Upper lobe of right lung (tissue), 1 donor: ENCODE data around the gene TTC23L. TPM values are rescaled to one million over a fixed set of nuclear protein-coding genes. Genes with fewer than 3 reads are reported as not detected.

ENCODE experiments used
- ATAC-seq: fragments of 200-7000 bp; cut with Tn5 transposase; one replicate; pipeline ENCODE4 v1.9.1; 2020; ENCODE audit warnings: mild to moderate bottlenecking, moderate library complexity
- DNase-seq: peaks from one replicate; pipeline ENCODE4 v3.0.0-alpha.2; 2020
- H3K27ac ChIP-seq: fragments of 200-600 bp; one replicate; pipeline ENCODE4 v1.8.0; 2022
- H3K27me3 ChIP-seq: fragments of 200-600 bp; one replicate; pipeline ENCODE4 v1.8.0; 2022; ENCODE audit warnings: mild to moderate bottlenecking
- H3K36me3 ChIP-seq: fragments of 200-600 bp; one replicate; pipeline ENCODE4 v1.8.0; 2022
- H3K4me1 ChIP-seq: fragments of 200-600 bp; one replicate; pipeline ENCODE4 v1.8.0; 2022
- H3K4me3 ChIP-seq: fragments of 200-600 bp; one replicate; pipeline ENCODE4 v1.8.0; 2022; ENCODE audit warnings: mild to moderate bottlenecking
- H3K9me3 ChIP-seq: fragments of 200-600 bp; one replicate; pipeline ENCODE4 v1.8.0; 2022
- CTCF ChIP-seq: fragments of 200-600 bp; IDR thresholded peaks from one replicate; pipeline ENCODE4 v1.8.0; 2022; ENCODE audit warnings: antibody characterized with exemption
- intact Hi-C: fragments of 100-400 bp; cut with DNase I; formaldehyde crosslinking; loops from one replicate; pipeline ENCODE4 v1.11.0; 2022
- total RNA-seq: library from RNA; stranded (reverse); fragmentation: NEBNext Ultra II Directional; extraction: Animal tissue kit (Norgen Biotek cat#: 25700); gene quantifications from one replicate; pipeline ENCODE4 v1.2.1, GENCODE V29; 2021
- donor health status: DM: no; HTN: yes; CAD: no; lungs with severe emphysema.

The TTC23L gene
- total RNA-seq, 1 donor from 2014 or later: 0.20 TPM

- intact Hi-C loops: no loop called here
- H3K36me3 ChIP-seq: peaks cover 25% of the 10 kb centered on the region
- no peak for TF ChIP-seq CTCF
- DNase-seq: no peak
- H3K27me3 ChIP-seq: no peaks in the 10 kb centered on the region
- ATAC-seq: no peak
- H3K9me3 ChIP-seq: no peaks in the 10 kb centered on the region
- H3K4me1 ChIP-seq: peaks cover 20% of the 10 kb centered on the region
- H3K4me3 ChIP-seq: no peak overlapping the region
- no peak overlapping the region for H3K27ac ChIP-seq
Observed at GRCh38 chr5:34932947-34933346, 94.0 kb downstream of the TTC23L start.

- Histone ChIP-seq H3K4me1 (no peaks in the 10 kb centered on the region), H3K9me3 (no peaks in the 10 kb centered on the region), H3K4me3 (no peak overlapping the region), H3K27ac (no peak overlapping the region), H3K27me3 (no peaks in the 10 kb centered on the region), H3K36me3 (peaks cover 94% of the 10 kb centered on the region)
- no peak for DNase-seq
- intact Hi-C loops: no loop called here
- no peak for ATAC-seq
- no peak for TF ChIP-seq CTCF
Observed at GRCh38 chr5:34941936-34942335, 103.0 kb downstream of the TTC23L start.

GRCh38 chr5:34944044-34944443, 105.1 kb downstream of the TTC23L start:
- Histone ChIP-seq H3K27me3 (no peaks in the 10 kb centered on the region), H3K9me3 (no peaks in the 10 kb centered on the region), H3K4me1 (no peaks in the 10 kb centered on the region), H3K27ac (no peak overlapping the region), H3K4me3 (no peak overlapping the region), H3K36me3 (peaks cover 86% of the 10 kb centered on the region)
- ATAC-seq (no peak), DNase-seq (no peak)
- no peak for TF ChIP-seq CTCF
- intact Hi-C loops: no loop called here

GRCh38 chr5:34944460-34945047, 105.6 kb downstream of the TTC23L start:
- TF ChIP-seq CTCF: no peak
- Histone ChIP-seq H3K36me3 (peaks cover 90% of the 10 kb centered on the region), H3K4me1 (no peaks in the 10 kb centered on the region), H3K9me3 (no peaks in the 10 kb centered on the region), H3K4me3 (no peak overlapping the region), H3K27ac (no peak overlapping the region), H3K27me3 (no peaks in the 10 kb centered on the region)
- DNase-seq (no peak), ATAC-seq (no peak)
- intact Hi-C loops: no loop called here

Other genes starting within 250 kb of the TTC23L start
- gene RAI14, start 182.8 kb upstream of the TTC23L start, total RNA-seq: 79.6 TPM
- 29.1 TPM for gene RAD1, start 76.3 kb downstream of the TTC23L start, total RNA-seq
- 19.8 TPM for gene BRIX1, start 76.5 kb downstream of the TTC23L start, total RNA-seq
- 57.7 TPM for gene DNAJC21, start 90.4 kb downstream of the TTC23L start, total RNA-seq
- gene AGXT2, start 208.8 kb downstream of the TTC23L start, total RNA-seq: not detected